ENCODE results near the gene SPNS3.

- TF ChIP-seq CTCF (IDR thresholded peaks at IDR 0.05) (no peak), POLR2A (IDR thresholded peaks at IDR 0.05) (no peak)
These were observed 80.5 kb downstream of the SPNS3 start for GRCh38 chr17:4514206-4514605.
